IMR-90 (cell line): ENCODE measurements around the gene GGA2. TPM values are rescaled to one million over a fixed set of nuclear protein-coding genes. Genes with fewer than 3 reads are reported as not detected.

ENCODE experiments used
- ATAC-seq: fragments of 200-7000 bp; cut with Tn5 transposase; 2 replicates; pipeline ENCODE4 v1.9.1; 2020; ENCODE audit warnings: low read depth, mild to moderate bottlenecking, moderate library complexity
- BruUV-seq: library from RNA; stranded (reverse); fragments of 400-500 nt; replicated peaks from 2 replicates; lab custom pipeline; 2021; lab: Mats Ljungman, UMichigan
- CTCF ChIA-PET: fragments of 300-600 bp; formaldehyde crosslinking; extraction: SDS; loops from one replicate; lab custom pipeline; 2021; ENCODE audit warnings: antibody characterized with exemption; lab: Yijun Ruan, JAX
- POLR2A ChIA-PET: fragments of 300-600 bp; sonication (Branson Sonifier 250); formaldehyde crosslinking; loops from one replicate; lab custom pipeline; 2022; ENCODE audit warnings: antibody characterized with exemption; ENCODE audit not compliant: unreplicated experiment; lab: Charles Lee
- DNase-seq: peaks from one replicate; pipeline ENCODE4 v3.0.0; 2013
- H2AFZ ChIP-seq: replicated peaks from 2 replicates; pipeline ENCODE3; 2013; ENCODE audit warnings: low read length, mild to moderate bottlenecking; ENCODE audit not compliant: poor library complexity
- H2AK5ac ChIP-seq: 2 replicates; pipeline ENCODE4 v1.6.1; 2013; ENCODE audit warnings: low read depth, low read length, inconsistent platforms
- H2AK9ac ChIP-seq: replicated peaks from 2 replicates; pipeline ENCODE3; 2013; ENCODE audit warnings: mild to moderate bottlenecking, low read depth, low read length, moderate library complexity; ENCODE audit not compliant: poor library complexity
- H2BK120ac ChIP-seq: 2 replicates; pipeline ENCODE4 v1.6.1; 2013; ENCODE audit warnings: low read depth, low read length, inconsistent platforms
- H2BK15ac ChIP-seq: 3 replicates; pipeline ENCODE4 v1.6.1; 2013; ENCODE audit warnings: low read depth, low read length, inconsistent platforms
- H2BK20ac ChIP-seq: 2 replicates; pipeline ENCODE4 v1.6.1; 2013; ENCODE audit warnings: low read depth, mild to moderate bottlenecking, inconsistent platforms, low read length, moderate library complexity
- H2BK5ac ChIP-seq: 2 replicates; pipeline ENCODE4 v1.6.1; 2013; ENCODE audit warnings: mild to moderate bottlenecking, low read depth, low read length, inconsistent platforms; ENCODE audit not compliant: poor library complexity, severe bottlenecking
- H3K14ac ChIP-seq: replicated peaks from 2 replicates; pipeline ENCODE4 v1.6.1; 2013; ENCODE audit warnings: low read depth, low read length, inconsistent platforms
- H3K18ac ChIP-seq: 2 replicates; pipeline ENCODE4 v1.6.1; 2013; ENCODE audit warnings: low read depth, low read length, control low read depth
- H3K23ac ChIP-seq: 2 replicates; pipeline ENCODE4 v1.6.1; 2013; ENCODE audit warnings: low read depth, low read length, inconsistent platforms
- H3K27ac ChIP-seq: 2 replicates; pipeline ENCODE4 v1.5.1; 2013; ENCODE audit warnings: mild to moderate bottlenecking, control low read depth, low read length; ENCODE audit not compliant: insufficient read depth
- H3K27me3 ChIP-seq: 2 replicates; pipeline ENCODE4 v1.6.1; 2013; ENCODE audit warnings: low read length; ENCODE audit not compliant: control insufficient read depth, insufficient read depth
- H3K36me3 ChIP-seq: 2 replicates; pipeline ENCODE4 v1.6.1; 2013; ENCODE audit warnings: low read length, mixed read lengths; ENCODE audit not compliant: control insufficient read depth, insufficient read depth
- H3K4ac ChIP-seq: 2 replicates; pipeline ENCODE4 v1.6.1; 2013; ENCODE audit warnings: low read depth, low read length, inconsistent platforms
- H3K4me1 ChIP-seq: 2 replicates; pipeline ENCODE4 v1.6.1; 2013; ENCODE audit warnings: low read length, mixed read lengths; ENCODE audit not compliant: control insufficient read depth, insufficient read depth
- H3K4me2 ChIP-seq: 2 replicates; pipeline ENCODE4 v1.6.1; 2013; ENCODE audit warnings: low read depth, mild to moderate bottlenecking, control low read depth, low read length, moderate library complexity
- H3K4me3 ChIP-seq: 2 replicates; pipeline ENCODE4 v1.5.1; 2013; ENCODE audit warnings: low read depth, mild to moderate bottlenecking, control low read depth, low read length, moderate library complexity; ENCODE audit not compliant: insufficient read depth
- H3K56ac ChIP-seq: 2 replicates; pipeline ENCODE4 v1.6.1; 2013; ENCODE audit warnings: low read length, inconsistent platforms; ENCODE audit not compliant: insufficient read depth; ENCODE audit errors: extremely low read depth
- H3K79me1 ChIP-seq, 2 experiments: 2 replicates each; pipeline ENCODE4 v1.6.1; 2013; ENCODE audit warnings: low read length in 2 of 2, inconsistent platforms in 1 of 2, low read depth in 1 of 2
- H3K9ac ChIP-seq: 2 replicates; pipeline ENCODE4 v1.6.1; 2013; ENCODE audit warnings: low read depth, low read length, control low read depth
- H3K9me1 ChIP-seq: 2 replicates; pipeline ENCODE4 v1.6.1; 2013; ENCODE audit warnings: low read length, inconsistent platforms; ENCODE audit not compliant: insufficient read depth
- H3K9me3 ChIP-seq: 2 replicates; pipeline ENCODE4 v1.6.1; 2013; ENCODE audit warnings: low read length; ENCODE audit not compliant: control insufficient read depth, insufficient read depth
- H4K20me1 ChIP-seq: 2 replicates; pipeline ENCODE4 v1.6.1; 2013; ENCODE audit warnings: low read length, inconsistent platforms; ENCODE audit not compliant: insufficient read depth
- H4K5ac ChIP-seq: 2 replicates; pipeline ENCODE4 v1.6.1; 2013; ENCODE audit warnings: mild to moderate bottlenecking, low read depth, low read length, control low read depth
- H4K8ac ChIP-seq, 2 experiments: 2 replicates each; pipeline ENCODE4 v1.6.1; 2013; ENCODE audit warnings: low read depth in 2 of 2, low read length in 2 of 2, control low read depth in 1 of 2, inconsistent platforms in 1 of 2
- H4K91ac ChIP-seq: 2 replicates; pipeline ENCODE4 v1.6.1; 2013; ENCODE audit warnings: low read depth, low read length, inconsistent platforms; ENCODE audit not compliant: insufficient read depth
- MAZ ChIP-seq: IDR thresholded peaks from 2 replicates; pipeline ENCODE4 v1.6.1; 2012; ENCODE audit warnings: low read depth, mild to moderate bottlenecking, low read length, improper control_type of control experiment, moderate library complexity, borderline replicate concordance
- MXI1 ChIP-seq: IDR thresholded peaks from 2 replicates; pipeline ENCODE4 v1.6.1; 2012; ENCODE audit warnings: low read depth, mild to moderate bottlenecking, low read length, moderate library complexity, borderline replicate concordance
- POLR2A ChIP-seq: IDR thresholded peaks from 2 replicates; pipeline ENCODE4 v1.6.1; 2012; ENCODE audit warnings: mild to moderate bottlenecking, low read depth, low read length
- WGBS, 2 experiments: methylation state at CpG; one replicate each; pipeline versions ENCODE4 v1.1.5 to v1.1.7; 2013; ENCODE audit warnings: missing lambda C conversion rate in 2 of 2; ENCODE audit not compliant: insufficient read length in 1 of 2; ENCODE audit errors: extremely low coverage in 2 of 2; 5-methylcytosine and 5-hydroxymethylcytosine counted together
- dilution Hi-C: fragments of 300-500 bp; cut with HindIII; formaldehyde crosslinking; loops from one replicate; pipeline ENCODE4 v1.14.3; 2018; ENCODE audit warnings: low sequenced_read_pairs; ENCODE audit not compliant: unreplicated experiment
- in situ Hi-C: fragments of 300-500 bp; cut with MboI; formaldehyde crosslinking; loops from 3 replicates; pipeline ENCODE4 v1.14.3; 2019; ENCODE audit warnings: low sequenced_read_pairs, inconsistent platforms, mixed read lengths
- intact Hi-C: fragments of 100-400 bp; cut with micrococcal nuclease; formaldehyde crosslinking; loops from 2 replicates; pipeline ENCODE4 v1.10.0; 2022
- polyA plus RNA-seq, 3 experiments: library from polyadenylated mRNA; depleted of rRNA; stranded (reverse); fragments of >200 nt; gene quantifications; 2 replicates each; pipeline ENCODE4 v1.2.3, GENCODE V29; 2012; ENCODE audit warnings: low replicate concordance in 1 of 3
- total RNA-seq: library from RNA; depleted of rRNA; stranded (reverse); fragments of >200 nt; gene quantifications from 2 replicates; pipeline ENCODE4 v1.2.3, GENCODE V29; 2012

The GGA2 gene
- total and polyA plus RNA-seq, 2 of the 4 experiments (the other 2 are of a cell fraction), result 16.5 to 30.1 TPM

DNA sequence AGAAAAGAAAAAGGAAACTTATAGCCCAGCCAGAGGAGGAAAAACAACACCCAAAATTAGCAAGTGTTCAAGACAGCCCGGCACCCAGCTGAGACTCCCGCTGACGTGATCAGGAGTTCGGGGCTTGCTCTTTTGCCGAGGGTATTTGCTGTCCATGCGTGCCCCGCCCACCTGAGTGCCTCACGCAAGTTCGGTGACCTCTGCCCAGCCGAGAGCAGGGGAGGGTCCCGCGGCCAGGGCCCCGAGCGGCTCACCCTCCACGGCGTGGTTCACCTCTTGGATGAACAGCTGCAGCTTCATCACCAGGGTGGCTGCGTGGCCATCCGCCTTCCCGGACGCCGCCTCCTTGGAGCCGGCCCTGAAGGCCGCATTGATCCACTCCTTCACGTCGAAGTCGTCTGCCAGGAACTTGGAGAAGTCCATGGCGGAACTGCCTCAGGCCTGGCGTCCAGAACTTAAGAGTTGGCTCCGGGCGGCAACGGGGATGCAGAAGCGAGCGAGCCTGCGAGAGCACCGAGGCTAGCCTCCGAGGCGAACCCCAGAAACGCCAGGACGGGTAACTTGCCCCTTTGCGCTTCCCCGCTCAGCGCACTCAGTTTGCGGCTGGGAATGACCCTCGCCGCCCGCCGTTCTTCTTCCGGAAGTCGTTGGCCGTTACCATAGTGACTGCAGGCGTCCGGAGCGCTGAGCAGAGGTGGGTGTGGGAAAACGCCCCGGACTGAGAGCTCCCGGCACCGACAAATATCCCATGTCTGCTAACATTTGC lies 57.5 kb downstream of the GGA2 start, which contains the start of gene COG7:
Gene COG7 (minus strand): TSS at position 618 of the 766 bp plus-strand sequence. CDS start 195 bp downstream, at position 423.
- H2BK20ac ChIP-seq, result no peak within 1 kb of the TSS
- BruUV-seq, result TSS peak; percentile 52

More for the DNA sequence above, 57.5 kb downstream of the GGA2 start, which contains the start of gene COG7:
- WGBS, 2 experiments, result 2% methylated on average over 27 of the region's 57 CpGs; no CpG with 5 or more reads in 1 of the 2 experiments
- Histone ChIP-seq H3K27ac (peak within 1 kb of the TSS; percentile 100), H2AFZ (peak within 1 kb of the TSS; percentile 97), H3K36me3 (no peaks in the 10 kb centered on the region), H4K5ac (peak within 1 kb of the TSS; percentile 96), H4K91ac (peak within 1 kb of the TSS; percentile 96), H2BK15ac (peak within 1 kb of the TSS; percentile 81; the same call in 1 of the 3 replicates), H2AK9ac (peak within 1 kb of the TSS; percentile 89), H3K4me2 (peak within 1 kb of the TSS; percentile 83), H3K18ac (peak within 1 kb of the TSS; percentile 91), H3K9me1 (no peaks in the 10 kb centered on the region), H3K23ac (peak within 1 kb of the TSS; percentile 87; the same call in 1 of the 2 replicates), H3K14ac (peak within 1 kb of the TSS; percentile 95), H3K27me3 (no peaks in the 10 kb centered on the region), H3K56ac (peak within 1 kb of the TSS; percentile 96), H4K20me1 (peaks cover 4% of the 10 kb centered on the region; the same call in 1 of the 2 replicates), H3K9ac (peak within 1 kb of the TSS; percentile 99), H2BK5ac (peak within 1 kb of the TSS; percentile 97), H2AK5ac (peak within 1 kb of the TSS; percentile 71; the same call in 1 of the 2 replicates), H3K4me3 (peak within 1 kb of the TSS; percentile 92), H4K8ac (peak within 1 kb of the TSS; percentile 93 to 99), H3K4ac (peak within 1 kb of the TSS; percentile 95), H3K9me3 (no peaks in the 10 kb centered on the region), H2BK120ac (peak within 1 kb of the TSS; percentile 86), H3K4me1 (no peaks in the 10 kb centered on the region), H3K79me1 (peaks cover 31 to 39% of the 10 kb centered on the region in 2 experiments)
- peak; percentile 89 for ATAC-seq
- TF ChIP-seq MXI1, result peak; percentile 89
- peak; percentile 37; the same call in 1 of the 2 replicates for TF ChIP-seq MAZ
- no peak for TF ChIP-seq POLR2A
- in situ Hi-C loops (no loop called here), dilution Hi-C loops (no loop called here), intact Hi-C loops (no loop called here)
- CTCF ChIA-PET, result interaction anchor here (1.4 kb wide), 1 partner anchor 17 kb away, joined by 3 read pairs; no protein-coding TSS in a partner anchor
- POLR2A ChIA-PET, result no interaction called here
- DNase-seq, result peak; percentile 86
